Measurements from ENCODE around the gene PRR18. TPM values are rescaled to one million over a fixed set of nuclear protein-coding genes. Genes with fewer than 3 reads are reported as not detected.
A peak's percentile ranks its signal among the peaks of the same experiment; 100 is the strongest.

PRR18 gene
- total RNA-seq, 1 experiment from 2014 or later, result not detected

GRCh38 chr6:166313255-166314070 is 5.3 kb upstream of the PRR18 start:
- Histone ChIP-seq H4K5ac (ENCODE audit: insufficient read length, low read depth, low read length) (no peak overlapping the region), H3K27ac (ENCODE audit: insufficient read length, low read depth, low read length) (no peak overlapping the region), H3K9me3 (ENCODE audit: control insufficient read depth, low read depth, low read length) (no peaks in the 10 kb centered on the region), H4K91ac (ENCODE audit: insufficient read length, low read depth, low read length) (no peak overlapping the region), H3K4ac (ENCODE audit: low read depth, low read length) (no peak overlapping the region), H3T11ph (ENCODE audit: low read length) (no peak overlapping the region), H3K4me1 (ENCODE audit: insufficient read depth, low read length) (no peaks in the 10 kb centered on the region; the same call in 1 of the 2 replicates), H3K18ac (ENCODE audit: insufficient read length, low read depth, low read length) (no peak overlapping the region), H3K79me1 (ENCODE audit: insufficient read depth, low read depth, low read length, poor library complexity, severe bottlenecking) (no peaks in the 10 kb centered on the region), H2BK20ac (ENCODE audit: low read depth, low read length, poor library complexity, severe bottlenecking) (no peak overlapping the region), H3K27me3 (ENCODE audit: insufficient read depth, low read length) (peaks cover 12% of the 10 kb centered on the region; the same call in 1 of the 2 replicates), H4K8ac (replicated peaks; ENCODE audit: insufficient read length, low read depth, low read length) (no peak overlapping the region), H3K23me2 (ENCODE audit: insufficient read length, low read depth, low read length, poor library complexity, severe bottlenecking) (peaks cover 2% of the 10 kb centered on the region), H4K20me1 (ENCODE audit: control insufficient read depth, insufficient read depth, insufficient read length) (no peaks in the 10 kb centered on the region), H3K4me2 (ENCODE audit: insufficient read depth, insufficient read length, low read length) (no peak overlapping the region), H2BK15ac (ENCODE audit: low read depth, low read length) (no peak overlapping the region), H3K14ac (ENCODE audit: insufficient read depth, low read length) (no peak overlapping the region), H2BK12ac (ENCODE audit: insufficient read length, low read depth, low read length) (no peak overlapping the region), H3K79me2 (ENCODE audit: insufficient read depth, low read length) (no peaks in the 10 kb centered on the region), H2AK5ac (ENCODE audit: insufficient read length, low read length) (no peak overlapping the region), H3K56ac (ENCODE audit: insufficient read length, low read depth, low read length) (no peak overlapping the region), H2BK5ac (ENCODE audit: insufficient read length, low read length) (no peak overlapping the region), H3K9ac (ENCODE audit: extremely low read depth, insufficient read length, low read length) (no peak overlapping the region), H2AFZ (ENCODE audit: low read length) (no peak overlapping the region), H3K23ac (ENCODE audit: insufficient read length, low read depth, low read length) (no peak overlapping the region), H2BK120ac (ENCODE audit: low read depth, low read length, poor library complexity, severe bottlenecking) (no peak overlapping the region)
- peak; percentile 75 for DNase-seq
- H3K27me3 Mint-ChIP-seq (ENCODE audit: low read depth), result peaks cover 31% of the 10 kb centered on the region
- H3K4me3 Mint-ChIP-seq, result no peak overlapping the region
- WGBS (ENCODE audit: extremely low coverage, insufficient read length, low lambda C conversion rate), result no CpG with 5 or more reads among the region's 18 CpGs
- TF ChIP-seq, protein P1, sequence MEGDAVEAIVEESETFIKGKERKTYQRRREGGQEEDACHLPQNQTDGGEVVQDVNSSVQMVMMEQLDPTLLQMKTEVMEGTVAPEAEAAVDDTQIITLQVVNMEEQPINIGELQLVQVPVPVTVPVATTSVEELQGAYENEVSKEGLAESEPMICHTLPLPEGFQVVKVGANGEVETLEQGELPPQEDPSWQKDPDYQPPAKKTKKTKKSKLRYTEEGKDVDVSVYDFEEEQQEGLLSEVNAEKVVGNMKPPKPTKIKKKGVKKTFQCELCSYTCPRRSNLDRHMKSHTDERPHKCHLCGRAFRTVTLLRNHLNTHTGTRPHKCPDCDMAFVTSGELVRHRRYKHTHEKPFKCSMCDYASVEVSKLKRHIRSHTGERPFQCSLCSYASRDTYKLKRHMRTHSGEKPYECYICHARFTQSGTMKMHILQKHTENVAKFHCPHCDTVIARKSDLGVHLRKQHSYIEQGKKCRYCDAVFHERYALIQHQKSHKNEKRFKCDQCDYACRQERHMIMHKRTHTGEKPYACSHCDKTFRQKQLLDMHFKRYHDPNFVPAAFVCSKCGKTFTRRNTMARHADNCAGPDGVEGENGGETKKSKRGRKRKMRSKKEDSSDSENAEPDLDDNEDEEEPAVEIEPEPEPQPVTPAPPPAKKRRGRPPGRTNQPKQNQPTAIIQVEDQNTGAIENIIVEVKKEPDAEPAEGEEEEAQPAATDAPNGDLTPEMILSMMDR (conservative IDR thresholded peaks at IDR 0.05), result peak; percentile 84
- peaks cover 7 to 14% of the 10 kb centered on the region in 2 experiments for H3K4me1 Mint-ChIP-seq
- no peak overlapping the region for H3K27ac Mint-ChIP-seq
- H3K9me3 Mint-ChIP-seq, result no peaks in the 10 kb centered on the region; a peak in 2 of 5 replicates
- H3K36me3 Mint-ChIP-seq (ENCODE audit: insufficient read depth in 1 of 3, low read depth in 3 of 3), result no peaks in the 10 kb centered on the region; a peak in 1 of 7 replicates
